GM18909 (cell line): ENCODE data around the gene CAMSAP2.

Source experiments
- ATAC-seq: cut with Tn5 transposase; IDR thresholded peaks from one replicate; pipeline ENCODE4 v1.9.1; 2021; ENCODE audit warnings: mild to moderate bottlenecking; ENCODE audit not compliant: unreplicated experiment, poor library complexity

The CAMSAP2 gene

GRCh38 chr1:200836213-200836612, 97.5 kb downstream of the CAMSAP2 start:
- ATAC-seq: no peak

- ATAC-seq: no peak
Measured at GRCh38 chr1:200837931-200838571, 99.4 kb downstream of the CAMSAP2 start.

- no peak for ATAC-seq
Measured at GRCh38 chr1:200838676-200839445, 100.2 kb downstream of the CAMSAP2 start.

DNA sequence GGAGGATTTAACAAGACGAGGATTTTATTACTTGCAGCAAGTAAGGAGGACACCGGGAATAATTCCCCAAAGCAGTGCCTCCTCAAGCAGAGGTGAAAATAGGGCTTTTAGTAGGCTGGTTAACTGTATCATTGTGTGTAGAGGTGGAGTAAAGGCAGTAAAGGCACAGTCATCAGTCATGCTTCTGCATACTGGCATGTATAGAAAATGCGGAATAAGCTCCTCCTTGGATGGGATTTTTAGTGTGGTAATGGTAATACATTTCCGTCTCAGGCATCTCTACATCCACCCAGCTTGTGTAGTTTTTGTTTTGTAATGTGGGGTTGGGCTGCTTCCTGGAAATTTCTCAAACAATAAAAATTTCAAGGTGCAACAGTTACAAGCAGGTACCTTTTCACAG, 106.7 kb downstream of the CAMSAP2 start:
- ATAC-seq: no peak

GRCh38 chr1:200846398-200846797, 107.7 kb downstream of the CAMSAP2 start:
- ATAC-seq: no peak

DNA sequence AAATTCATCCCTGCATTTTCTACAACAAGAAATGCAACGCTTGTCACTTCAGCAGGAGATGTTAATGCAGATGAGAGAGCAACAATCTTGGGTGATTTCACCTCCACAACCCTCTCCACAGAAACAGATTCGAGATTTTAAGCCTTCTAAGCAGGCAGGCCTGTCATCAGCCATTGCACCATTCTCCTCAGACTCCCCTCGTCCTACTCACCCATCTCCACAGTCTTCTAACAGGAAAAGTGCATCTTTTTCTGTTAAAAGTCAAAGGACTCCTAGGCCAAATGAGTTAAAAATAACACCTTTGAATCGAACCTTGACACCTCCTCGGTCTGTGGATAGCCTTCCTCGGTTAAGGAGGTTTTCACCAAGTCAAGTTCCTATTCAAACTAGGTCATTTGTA, 110.7 kb downstream of the CAMSAP2 start:
- ATAC-seq: no peak

DNA sequence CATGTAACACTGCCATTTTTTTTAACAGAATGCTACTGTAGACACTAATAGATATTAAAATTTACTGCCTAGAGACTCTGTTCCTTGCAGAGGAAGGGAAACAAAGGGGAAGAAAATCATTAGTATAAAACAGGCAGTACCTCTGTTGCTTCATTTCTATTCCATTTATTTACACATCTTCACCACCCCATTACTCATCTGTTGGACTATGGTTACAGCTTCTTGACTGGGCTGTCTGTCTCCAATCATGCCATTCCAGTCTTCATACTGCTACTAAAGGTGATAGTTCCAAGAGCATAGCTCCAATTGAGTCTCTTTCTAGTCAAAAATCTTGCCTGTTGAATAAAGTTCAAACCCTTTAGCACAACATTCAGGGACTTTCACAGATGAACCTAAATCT, 111.9 kb downstream of the CAMSAP2 start:
- no peak for ATAC-seq

DNA sequence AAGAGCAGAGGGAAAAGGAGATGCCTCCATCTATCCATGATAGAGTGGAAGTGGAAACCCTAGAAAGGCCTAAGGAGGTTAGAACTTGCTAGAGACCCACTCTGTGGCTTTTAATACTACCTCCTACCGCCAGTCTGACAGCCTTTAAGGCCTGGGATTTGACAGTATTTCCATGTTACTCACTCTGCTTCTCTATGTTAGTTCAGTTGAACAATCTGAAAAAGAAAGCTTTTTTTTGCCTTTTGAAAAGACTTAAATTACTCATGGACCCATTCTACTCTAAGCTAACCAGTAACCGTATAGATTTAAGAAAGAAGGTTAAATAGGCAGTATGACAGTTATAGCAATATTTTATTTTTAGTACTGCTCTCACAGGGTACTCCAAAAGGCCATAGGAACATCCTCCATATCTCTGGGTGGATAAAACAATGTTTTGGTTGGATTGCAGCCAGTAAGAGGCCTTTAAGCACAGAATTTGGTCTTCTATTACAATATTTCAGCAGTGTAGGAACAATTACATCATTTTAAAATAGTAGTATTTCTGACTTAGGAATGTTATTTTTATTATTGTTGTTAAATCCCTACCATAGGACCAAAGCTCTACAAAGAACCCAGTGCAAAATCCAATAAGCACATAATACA, 118.1 kb downstream of the CAMSAP2 start:
- ATAC-seq: no peak

DNA sequence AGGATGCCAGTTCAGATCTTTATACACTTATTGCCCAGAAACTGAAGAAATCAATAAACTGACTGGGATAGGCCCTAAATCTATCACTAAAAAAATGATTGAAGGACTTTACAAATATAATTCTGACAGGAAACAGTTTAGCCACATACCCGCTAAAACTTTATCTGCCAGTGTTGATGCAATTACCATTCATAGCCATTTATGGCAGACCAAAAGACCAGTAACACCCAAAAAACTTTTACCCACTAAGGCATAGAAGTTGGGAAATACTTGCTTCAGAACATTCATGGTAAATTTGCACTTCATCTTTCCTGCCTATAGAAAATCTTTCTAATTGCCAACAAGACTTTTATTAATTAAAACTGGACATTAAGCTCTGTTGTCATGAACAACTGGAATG, 119.1 kb downstream of the CAMSAP2 start:
- no peak for ATAC-seq

GRCh38 chr1:200861937-200862647, 123.4 kb downstream of the CAMSAP2 start:
- peak; percentile 23 for ATAC-seq

DNA sequence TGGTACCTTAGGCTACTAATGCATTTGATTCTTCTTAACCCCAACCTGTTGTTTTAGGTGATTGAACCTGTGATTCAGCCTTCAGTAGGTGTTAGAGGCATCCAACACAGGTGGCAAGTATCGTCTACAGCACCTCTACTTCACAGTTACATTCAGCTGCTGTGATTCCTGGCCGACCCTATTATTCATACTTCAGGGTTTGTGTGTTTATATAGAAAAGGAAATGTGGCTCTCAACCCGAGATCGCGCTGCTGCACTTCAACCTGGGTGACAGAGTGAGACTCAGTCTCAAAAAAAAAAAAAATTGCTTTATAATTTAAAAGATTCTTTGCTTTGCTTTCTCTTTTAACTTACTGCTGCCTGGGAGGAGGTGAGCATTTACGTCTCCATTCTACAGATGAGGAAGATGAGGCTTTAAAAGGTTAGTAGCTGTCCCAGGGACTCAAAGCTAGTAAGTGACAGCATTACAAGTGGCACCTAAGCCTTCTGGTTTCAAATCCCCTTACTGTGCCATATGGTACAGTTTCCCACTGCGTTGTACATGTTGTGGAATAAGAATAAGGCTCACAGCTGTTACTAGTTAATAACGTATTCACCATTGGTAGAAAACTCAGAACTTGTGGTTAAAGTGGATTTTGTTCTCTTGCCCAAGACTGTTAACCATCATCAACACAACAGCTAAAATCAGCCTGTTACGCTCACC, 124.2 kb downstream of the CAMSAP2 start:
- ATAC-seq: no peak

DNA sequence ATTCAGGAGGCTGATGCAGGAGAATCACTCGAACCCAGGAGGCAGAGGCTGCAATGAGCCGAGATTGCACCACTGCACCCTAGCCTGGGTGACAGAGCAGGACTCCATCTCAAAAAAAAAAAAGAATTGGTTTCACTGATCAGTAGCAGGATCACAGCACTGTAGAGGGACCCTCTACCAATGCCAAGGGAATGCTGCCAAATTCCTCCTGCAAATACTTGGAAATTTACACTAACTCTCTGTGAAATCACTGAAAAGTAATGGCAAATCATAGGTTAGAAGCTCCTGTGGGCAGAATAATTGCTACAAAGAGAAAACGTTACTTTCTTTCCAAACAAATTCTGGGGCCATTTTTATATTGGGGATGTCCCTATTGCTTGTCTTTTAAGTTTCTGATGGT, 127.4 kb downstream of the CAMSAP2 start:
- no peak for ATAC-seq

- ATAC-seq: peak; percentile 84
Measured at GRCh38 chr1:200866521-200866920, 127.8 kb downstream of the CAMSAP2 start.

DNA sequence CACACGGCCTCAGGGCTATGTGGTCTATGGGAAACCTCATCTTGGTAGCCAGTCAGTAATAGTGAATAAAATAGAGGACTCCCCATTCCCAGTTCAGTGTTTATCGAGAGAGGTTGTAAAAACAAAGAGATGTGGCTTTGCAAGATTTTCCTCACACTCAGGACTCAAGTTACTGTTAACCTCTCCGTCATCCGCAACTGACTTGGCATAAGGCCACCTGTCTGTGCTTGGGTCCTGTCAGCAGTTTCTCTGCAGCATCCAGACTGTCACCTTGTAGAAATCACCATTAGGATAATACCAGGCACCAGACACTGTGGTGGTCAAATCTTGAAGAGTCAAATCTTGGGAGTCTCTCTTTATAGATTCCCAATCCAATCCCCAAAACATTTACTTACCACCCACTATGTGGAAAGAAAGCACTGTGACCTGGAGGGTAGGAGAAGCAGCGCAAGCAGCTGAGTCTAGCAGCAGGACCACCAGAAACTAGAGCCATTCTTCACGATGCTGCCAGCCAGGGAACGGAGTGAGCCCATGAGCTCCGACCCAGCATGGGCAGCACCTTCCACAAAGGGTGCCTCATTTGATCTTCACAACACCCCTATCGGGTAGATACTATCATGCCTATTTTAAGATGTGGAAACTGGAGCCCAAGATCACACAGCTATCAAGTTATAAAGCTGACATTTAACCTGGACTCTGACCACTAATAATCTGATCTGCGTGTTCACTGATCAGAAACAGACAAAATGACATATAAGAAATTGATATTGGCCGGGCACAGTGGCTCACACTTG, 128.5 kb downstream of the CAMSAP2 start:
- ATAC-seq: peak; percentile 2

GRCh38 chr1:200869376-200869752, 130.7 kb downstream of the CAMSAP2 start:
- no peak for ATAC-seq

DNA sequence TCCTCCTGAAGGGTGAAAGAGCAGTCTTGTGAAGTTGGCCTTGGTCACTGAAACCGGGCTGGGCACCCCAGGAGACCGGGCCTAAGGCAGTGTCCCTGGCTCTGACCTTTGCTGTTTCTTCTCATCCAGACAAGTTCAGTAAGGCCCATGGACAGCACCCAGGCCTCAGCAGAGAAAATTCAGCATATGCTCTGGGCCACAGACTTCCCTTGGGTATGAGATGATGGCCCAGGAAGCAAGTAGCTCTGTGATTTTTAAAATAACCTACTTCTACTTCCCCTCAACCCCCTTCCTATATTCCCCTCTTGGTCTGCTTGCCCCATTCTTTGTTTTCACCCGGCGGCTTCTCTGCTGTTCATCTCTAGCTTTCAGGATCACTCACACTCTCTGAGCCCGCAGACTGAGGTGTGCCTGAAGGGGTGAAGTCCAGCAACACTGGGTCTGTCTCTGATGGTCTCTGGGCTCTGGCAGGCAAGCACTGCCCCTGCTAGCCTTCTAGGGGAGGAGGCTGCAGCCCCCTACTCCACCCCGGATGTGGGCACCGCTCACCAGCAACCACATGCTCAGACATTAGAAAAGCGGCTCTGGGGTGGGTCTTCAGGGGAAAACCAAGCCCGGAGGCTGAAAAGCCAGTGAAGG, 131.2 kb downstream of the CAMSAP2 start:
- peak; percentile 49 for ATAC-seq

DNA sequence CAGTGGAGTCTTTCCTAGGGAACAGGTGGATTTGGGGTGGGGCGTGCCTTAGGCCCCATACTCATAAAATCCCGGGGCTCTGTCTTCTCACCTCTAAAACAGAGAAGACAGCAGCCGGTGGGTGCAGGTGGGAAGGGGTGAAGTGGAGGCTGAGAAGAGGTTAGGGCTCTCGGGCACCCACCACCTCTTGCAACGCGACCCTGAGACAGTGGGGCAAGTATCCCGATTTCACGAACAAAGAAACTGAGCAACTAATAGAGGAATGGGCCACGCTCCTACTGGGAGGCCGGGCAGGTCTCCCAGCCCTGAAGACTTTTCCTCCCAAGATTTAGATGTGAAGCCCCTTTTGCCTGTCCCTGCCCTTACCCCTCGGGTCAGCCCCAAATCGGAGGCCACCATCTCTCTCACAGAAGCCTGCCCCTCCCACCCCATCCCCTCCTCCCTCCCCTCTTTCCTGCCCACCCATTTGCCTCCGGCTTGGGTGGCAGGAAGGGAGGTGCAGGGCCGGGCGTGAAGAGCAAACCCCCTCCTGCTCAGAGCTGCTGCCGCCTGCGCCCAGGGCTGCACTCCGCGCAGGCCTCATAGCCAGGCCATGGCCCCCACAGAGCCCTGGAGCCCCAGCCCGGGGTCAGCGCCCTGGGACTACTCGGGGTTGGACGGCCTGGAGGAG, 133.9 kb downstream of the CAMSAP2 start, which contains the start of gene GPR25:
TSS of gene GPR25 (plus strand) at position 536 of the 670 bp plus-strand sequence. CDS start at position 593, 57 bp downstream.
- no peak for ATAC-seq

GRCh38 chr1:200873116-200873670, 134.5 kb downstream of the CAMSAP2 start:
- no peak for ATAC-seq
